K562 (cell line): ENCODE results near the gene KLK14. TPM values are rescaled to one million over a fixed set of nuclear protein-coding genes. Genes with fewer than 3 reads are reported as not detected.

Source experiments
- ATAC-seq: fragments of 200-7000 bp; cut with Tn5 transposase; 3 replicates; pipeline ENCODE4 v1.9.1; 2020; ENCODE audit warnings: moderate library complexity
- BruUV-seq: library from RNA; stranded (reverse); fragments of 400-500 nt; replicated peaks from 2 replicates; lab custom pipeline; 2021; lab: Mats Ljungman, UMichigan
- CTCF ChIA-PET: fragments of 300-600 bp; formaldehyde crosslinking; extraction: SDS; loops from one replicate; lab custom pipeline; 2021; ENCODE audit warnings: low intra/inter-chr PET ratio; lab: Yijun Ruan, JAX
- POLR2A ChIA-PET: fragments of 300-600, 350-650 bp; sonication (Branson Sonifier 250); formaldehyde crosslinking; extraction: SDS; loops from one replicate; lab custom pipeline; 2021; ENCODE audit warnings: antibody characterized with exemption, inconsistent platforms; lab: Yijun Ruan, JAX
- DNase-seq, 4 experiments: peaks; one replicate each; pipeline versions ENCODE4 v3.0.0 to v3.0.0-alpha.2; 2011 to 2018; ENCODE audit warnings: low spot score in 3 of 4, mixed read lengths in 3 of 4; ENCODE audit errors: extremely low read depth in 1 of 4
- FAIRE-seq: peaks from 2 replicates; lab custom pipeline; 2011; peaks lifted over from hg19 to GRCh38; lab: Jason Lieb, UNC
- H2AFZ ChIP-seq: 2 replicates; pipeline ENCODE4 v1.6.0; 2011; ENCODE audit warnings: low read depth, low read length, control low read depth, inconsistent platforms
- H3K27ac ChIP-seq: fragments of 200-600 bp; 3 replicates; pipeline ENCODE4 v1.8.0; 2011; ENCODE audit warnings: low read depth, mild to moderate bottlenecking, control low read depth, inconsistent platforms, low read length, moderate library complexity, mixed read lengths; ENCODE audit errors: extremely low read depth
- H3K27me3 ChIP-seq, 2 experiments: fragments of 300-600 bp in 1 of 2; 2 replicates in 1 of 2; 3 replicates in 1 of 2; pipeline versions ENCODE4 v1.6.0 to v1.8.0; 2011; ENCODE audit warnings: inconsistent platforms in 2 of 2, low read length in 2 of 2, mild to moderate bottlenecking in 1 of 2, mixed read lengths in 1 of 2, moderate library complexity in 1 of 2; ENCODE audit not compliant: control insufficient read depth in 2 of 2, insufficient read depth in 2 of 2
- H3K36me3 ChIP-seq: fragments of 300-600 bp; 3 replicates; pipeline ENCODE4 v1.8.0; 2011; ENCODE audit warnings: mild to moderate bottlenecking, low read length, inconsistent platforms; ENCODE audit not compliant: control insufficient read depth, insufficient read depth
- H3K4me1 ChIP-seq, 2 experiments: fragments of 200-600 bp in 1 of 2; replicated peaks in 1 of 2; 2 replicates in 1 of 2; 3 replicates in 1 of 2; pipeline versions ENCODE4 v1.5.1 to v1.8.0; 2011; ENCODE audit warnings: inconsistent platforms in 2 of 2, low read length in 2 of 2, mild to moderate bottlenecking in 1 of 2, mixed read lengths in 1 of 2, moderate library complexity in 1 of 2; ENCODE audit not compliant: control insufficient read depth in 2 of 2, insufficient read depth in 2 of 2
- H3K4me2 ChIP-seq: 2 replicates; pipeline ENCODE4 v1.6.1; 2011; ENCODE audit warnings: low read length, control low read depth, inconsistent platforms, mixed read lengths; ENCODE audit not compliant: insufficient read depth
- H3K4me3 ChIP-seq: fragments of 200-600 bp; sonication (generic), shearing (Covaris generic); 2 replicates; pipeline ENCODE4 v1.5.1; 2016; ENCODE audit warnings: control low read depth, inconsistent platforms
- H3K79me2 ChIP-seq: fragments of 200-600 bp; 3 replicates; pipeline ENCODE4 v1.8.0; 2011; ENCODE audit warnings: low read length, inconsistent platforms; ENCODE audit not compliant: control insufficient read depth, insufficient read depth
- H3K9ac ChIP-seq, 2 experiments: 2 replicates each; pipeline versions ENCODE4 v1.6.0 to v1.6.1; 2011; ENCODE audit warnings: low read depth in 2 of 2, low read length in 2 of 2, control low read depth in 1 of 2, inconsistent platforms in 1 of 2, mild to moderate bottlenecking in 1 of 2, mixed read lengths in 1 of 2; ENCODE audit not compliant: insufficient read depth in 1 of 2
- H3K9me1 ChIP-seq: one replicate; pipeline ENCODE4 v1.6.0; 2011; ENCODE audit warnings: inconsistent platforms, mild to moderate bottlenecking, low read length, moderate library complexity; ENCODE audit not compliant: control insufficient read depth, insufficient read depth
- H3K9me3 ChIP-seq: replicated peaks from 2 replicates; pipeline ENCODE4 v1.5.1; 2011; ENCODE audit warnings: low read depth, low read length, inconsistent platforms; ENCODE audit not compliant: control insufficient read depth, insufficient read depth
- H4K20me1 ChIP-seq: replicated peaks from 2 replicates; pipeline ENCODE4 v1.6.1; 2011; ENCODE audit warnings: low read length, inconsistent platforms, mixed read lengths; ENCODE audit not compliant: control insufficient read depth, insufficient read depth
- E2F1 ChIP-seq: sonication (generic); formaldehyde crosslinking; IDR thresholded peaks from 2 replicates; pipeline ENCODE4 v1.8.1; 2023; ENCODE audit warnings: mild to moderate bottlenecking, missing genetic modification reagents, moderate library complexity
- E2F3 ChIP-seq: fragments of 250-450 bp; sonication (Bioruptor Pico); IDR thresholded peaks from 2 replicates; pipeline ENCODE4 v1.4.0; 2020; ENCODE audit warnings: mild to moderate bottlenecking
- FOS ChIP-seq: IDR thresholded peaks from 3 replicates; pipeline ENCODE4 v1.6.1; 2011; ENCODE audit not compliant: insufficient read length; ENCODE audit errors: extremely low read depth
- HES1 ChIP-seq: fragments of 450-650 bp; IDR thresholded peaks from 2 replicates; pipeline ENCODE4 v1.6.1; 2016; ENCODE audit warnings: low read depth, mild to moderate bottlenecking, moderate library complexity
- HSF4 ChIP-seq: fragments of 250-450 bp; sonication (Bioruptor Pico); IDR thresholded peaks from 2 replicates; pipeline ENCODE4 v2.1.2; 2022; ENCODE audit warnings: mild to moderate bottlenecking, moderate library complexity, borderline replicate concordance
- MAFG ChIP-seq: fragments of 450-650 bp; conservative IDR thresholded peaks from 2 replicates; pipeline ENCODE4 v1.6.1; 2016; ENCODE audit warnings: missing genetic modification characterization, missing compliant biosample characterization
- PTBP1 ChIP-seq: fragments of 200-400 bp; formaldehyde crosslinking; IDR thresholded peaks from 2 replicates; pipeline ENCODE4 v1.6.1; 2017; ENCODE audit warnings: low read depth, low read length
- PTTG1 ChIP-seq: fragments of 450-650 bp; IDR thresholded peaks from 2 replicates; pipeline ENCODE4 v1.6.1; 2016; ENCODE audit warnings: low read depth, mild to moderate bottlenecking, missing genetic modification characterization, missing compliant biosample characterization
- RBM25 ChIP-seq: fragments of 200-400 bp; formaldehyde crosslinking; IDR thresholded peaks from 2 replicates; pipeline ENCODE4 v1.6.1; 2018; ENCODE audit warnings: low read length, low read depth, moderate library complexity; ENCODE audit not compliant: severe bottlenecking
- TAL1 ChIP-seq: fragments of 450-650 bp; IDR thresholded peaks from 2 replicates; pipeline ENCODE4 v1.6.1; 2016; ENCODE audit warnings: mild to moderate bottlenecking
- USF1 ChIP-seq: sonication (generic); formaldehyde crosslinking; IDR thresholded peaks from 2 replicates; pipeline ENCODE4 v1.9.0; 2022; ENCODE audit warnings: mild to moderate bottlenecking, missing genetic modification reagents
- USF2 ChIP-seq: sonication (generic); formaldehyde crosslinking; IDR thresholded peaks from 2 replicates; pipeline ENCODE4 v1.5.0; 2020; ENCODE audit warnings: missing genetic modification reagents
- WGBS: fragments of 100-300 bp; shearing (Covaris generic); methylation state at CpG from one replicate; pipeline ENCODE4 v1.1.6; 2016; ENCODE audit warnings: low coverage, mixed read lengths; ENCODE audit not compliant: insufficient coverage; ENCODE audit errors: missing lambda C conversion rate; 5-methylcytosine and 5-hydroxymethylcytosine counted together
- in situ Hi-C: fragments of 300-500 bp; cut with MboI; formaldehyde crosslinking; loops from 4 replicates; pipeline ENCODE4 v1.15.0; 2018; ENCODE audit warnings: inconsistent platforms, mixed read lengths
- intact Hi-C: fragments of 100-400 bp; cut with micrococcal nuclease; formaldehyde crosslinking; loops from 2 replicates; pipeline ENCODE4 v1.14.2; 2022
- polyA plus RNA-seq, 8 experiments: library from polyadenylated mRNA; depleted of rRNA in 4 of 8; stranded (reverse) in 5 of 8; unstranded in 3 of 8; fragments of >200 nt; fragmentation: Nextera tagmentation in 2 of 8; fragmentation: Illumina TruSeq in 1 of 8; extraction: Ambion mirVana in 2 of 8; extraction: Trizol in 1 of 8; gene quantifications; 2 replicates each; pipeline versions ENCODE4 v1.2.1 to v1.2.3, GENCODE V29; 2011 to 2014; ENCODE audit warnings: inconsistent platforms in 1 of 8, missing spikeins in 1 of 8
- total RNA-seq, 7 experiments: library from RNA; depleted of rRNA in 6 of 7; stranded (reverse); fragments of >200 nt in 6 of 7; fragmentation: Illumina TruSeq in 2 of 7; extraction: Trizol in 2 of 7; gene quantifications; 2 replicates each; pipeline versions ENCODE4 v1.2.1 to v1.2.3, GENCODE V29; 2011 to 2021; ENCODE audit warnings: low replicate concordance in 1 of 7

KLK14 gene
- total and polyA plus RNA-seq, 9 of the 15 experiments (the other 6 are each of a cell fraction or from before 2014, with no cell fraction given): not detected

- POLR2A ChIA-PET: interaction anchor here (0.7 kb wide), 1 partner anchor 108 kb away, joined by 3 read pairs; no protein-coding TSS in a partner anchor
- Histone ChIP-seq H3K9me3 (no peaks in the 10 kb centered on the region), H3K27ac (no peak overlapping the region), H3K27me3 (peaks cover 30 to 78% of the 10 kb centered on the region in 2 experiments; a peak in 4 of 5 replicates), H3K9ac (no peak overlapping the region), H3K79me2 (no peaks in the 10 kb centered on the region), H3K4me2 (no peak overlapping the region), H3K9me1 (peaks cover 4% of the 10 kb centered on the region), H4K20me1 (peaks cover 5% of the 10 kb centered on the region; the same call in 1 of the 2 replicates), H3K36me3 (no peaks in the 10 kb centered on the region), H3K4me1 (peaks cover 0 to 3% of the 10 kb centered on the region in 2 experiments; a peak in 1 of 5 replicates), H3K4me3 (no peak overlapping the region), H2AFZ (no peak overlapping the region)
- FAIRE-seq (no peak), DNase-seq (no peak), ATAC-seq (no peak)
- TF ChIP-seq PTBP1: no peak
- no peak for TF ChIP-seq HSF4 (CRISPR knock-in tag)
- TF ChIP-seq E2F1 (CRISPR knock-in tag): no peak
- TF ChIP-seq FOS: no peak
- TF ChIP-seq TAL1: no peak
- no peak for TF ChIP-seq RBM25
- no peak for TF ChIP-seq HES1
- TF ChIP-seq E2F3 (CRISPR knock-in tag): no peak
- TF ChIP-seq USF1 (CRISPR knock-in tag): peak; percentile 46; the same call in 1 of the 2 replicates
- TF ChIP-seq USF2 (CRISPR knock-in tag): peak; percentile 36; the same call in 1 of the 2 replicates
- no peak for TF ChIP-seq MAFG
- TF ChIP-seq PTTG1 (tag): no peak
- 8% methylated on average over 16 of the region's 18 CpGs for WGBS
- CTCF ChIA-PET: no interaction called here
- in situ Hi-C loops (no loop called here), intact Hi-C loops (no loop called here)
- no TSS peak for BruUV-seq
Observed at GRCh38 chr19:51086153-51086850, 3.6 kb upstream of the KLK14 start.
